Activated CD8-positive, alpha-beta T cell treated with anti-CD3 and anti-CD28 coated beads for 36 hours (primary cell): ENCODE measurements around the gene F8A1. TPM values are rescaled to one million over a fixed set of nuclear protein-coding genes. Genes with fewer than 3 reads are reported as not detected.
A peak's percentile ranks its signal among the peaks of the same experiment; 100 is the strongest.
"Not testable (repeated sequence)": the region's sequence is repeated elsewhere in the genome, so short reads cannot be mapped to it uniquely, and the experiment has no call there.

ENCODE experiments used
- ATAC-seq: fragments of 200-7000 bp; cut with Tn5 transposase; one replicate; pipeline ENCODE4 v1.10.0; 2021; ENCODE audit warnings: mild to moderate bottlenecking, moderate library complexity
- CTCF ChIA-PET: fragments of 350-600 bp; sonication (Branson Sonifier 250); formaldehyde crosslinking; loops from one replicate; lab custom pipeline; 2021; ENCODE audit warnings: antibody characterized with exemption; lab: Charles Lee
- POLR2A ChIA-PET: fragments of 350-600 bp; sonication (Branson Sonifier 250); formaldehyde crosslinking; loops from one replicate; lab custom pipeline; 2021; ENCODE audit warnings: antibody characterized with exemption; lab: Charles Lee
- DNase-seq: peaks from one replicate; pipeline ENCODE4 v3.0.0-alpha.2; 2020
- H3K27ac Mint-ChIP-seq: one replicate; pipeline ENCODE4 v1.8.0; 2021; ENCODE audit warnings: mild to moderate bottlenecking, mixed read lengths
- H3K27me3 Mint-ChIP-seq: one replicate; pipeline ENCODE4 v1.8.0; 2021; ENCODE audit warnings: mixed read lengths
- H3K36me3 Mint-ChIP-seq: one replicate; pipeline ENCODE4 v1.8.0; 2021; ENCODE audit warnings: low read depth, mixed read lengths
- H3K4me1 Mint-ChIP-seq: one replicate; pipeline ENCODE4 v1.8.0; 2021; ENCODE audit warnings: low read depth, mixed read lengths
- H3K4me3 Mint-ChIP-seq: one replicate; pipeline ENCODE4 v1.8.0; 2021; ENCODE audit warnings: mild to moderate bottlenecking, moderate library complexity, mixed read lengths
- H3K9me3 Mint-ChIP-seq: one replicate; pipeline ENCODE4 v1.8.0; 2021; ENCODE audit warnings: mixed read lengths
- CTCF ChIP-seq: fragments of 200-600 bp; IDR thresholded peaks from one replicate; pipeline ENCODE4 v1.8.0; 2022; ENCODE audit warnings: antibody characterized with exemption, mild to moderate bottlenecking
- intact Hi-C: fragments of 100-400 bp; cut with micrococcal nuclease; formaldehyde crosslinking; loops from one replicate; pipeline ENCODE4 v1.10.0; 2022
- total RNA-seq, 2 experiments: library from RNA; stranded (reverse); gene quantifications; one replicate each; pipeline ENCODE4 v1.2.3, GENCODE V29; 2021

F8A1 gene
- 10 to 100 TPM; 38.2 to 40.6 TPM for total RNA-seq

- peak; percentile 64 for ATAC-seq
- H3K4me3 Mint-ChIP-seq, H3K4me1 Mint-ChIP-seq, DNase-seq, H3K27me3 Mint-ChIP-seq, CTCF ChIA-PET, H3K27ac Mint-ChIP-seq, POLR2A ChIA-PET, intact Hi-C loops, H3K36me3 Mint-ChIP-seq, H3K9me3 Mint-ChIP-seq: not testable (repeated sequence)
Observed at GRCh38 chrX:154886069-154886788, at the start of gene F8A1. Gene F8A1, plus strand, starts transcription at chrX:154886355. Its CDS starts 20 bp downstream, at chrX:154886375.

GRCh38 chrX:154840856-154841255 is 45.3 kb upstream of the F8A1 start:
- Mint-ChIP-seq H3K4me1 (peaks cover 3% of the 10 kb centered on the region), H3K27me3 (no peaks in the 10 kb centered on the region), H3K4me3 (no peak overlapping the region), H3K27ac (no peak overlapping the region), H3K36me3 (no peaks in the 10 kb centered on the region), H3K9me3 (no peaks in the 10 kb centered on the region)
- ChIA-PET CTCF (interaction anchor here (0.6 to 2.2 kb wide), 8 partner anchors 10 to 92 kb away, joined by 3 to 8 read pairs (median 4); partner anchors contain the start of genes DKC1 and GAB3), POLR2A (no interaction called here)
- ATAC-seq (peak; percentile 70), DNase-seq (no peak)
- TF ChIP-seq CTCF, result peak; percentile 64
- intact Hi-C loops, result no loop called here

GRCh38 chrX:154850957-154851611 is 35.1 kb upstream of the F8A1 start:
- Mint-ChIP-seq H3K4me3 (no peak overlapping the region), H3K27ac (no peak overlapping the region), H3K27me3 (no peaks in the 10 kb centered on the region), H3K4me1 (no peaks in the 10 kb centered on the region), H3K9me3 (no peaks in the 10 kb centered on the region), H3K36me3 (no peaks in the 10 kb centered on the region)
- ChIA-PET CTCF (no interaction called here), POLR2A (no interaction called here)
- ATAC-seq (no peak), DNase-seq (no peak)
- intact Hi-C loops, result no loop called here
- no peak for TF ChIP-seq CTCF

- no peaks in the 10 kb centered on the region for H3K4me1 Mint-ChIP-seq
- ATAC-seq, result no peak
- ChIA-PET POLR2A (no interaction called here), CTCF (no interaction called here)
- H3K27me3 Mint-ChIP-seq, result no peaks in the 10 kb centered on the region
- DNase-seq, result no peak
- no peaks in the 10 kb centered on the region for H3K36me3 Mint-ChIP-seq
- no peak overlapping the region for H3K4me3 Mint-ChIP-seq
- intact Hi-C loops, result no loop called here
- H3K27ac Mint-ChIP-seq, result no peak overlapping the region
- no peak for TF ChIP-seq CTCF
- H3K9me3 Mint-ChIP-seq, result no peaks in the 10 kb centered on the region
Observed at GRCh38 chrX:154855256-154855655, 30.9 kb upstream of the F8A1 start.

- H3K36me3 Mint-ChIP-seq, H3K4me1 Mint-ChIP-seq, ATAC-seq, H3K27me3 Mint-ChIP-seq, H3K27ac Mint-ChIP-seq, POLR2A ChIA-PET, H3K4me3 Mint-ChIP-seq, DNase-seq, CTCF ChIA-PET, intact Hi-C loops: not testable (repeated sequence)
- peaks cover 11% of the 10 kb centered on the region for H3K9me3 Mint-ChIP-seq
Observed at GRCh38 chrX:154868522-154868921, 17.6 kb upstream of the F8A1 start.

- ATAC-seq (no peak), DNase-seq (no peak)
- CTCF ChIA-PET, result no interaction called here
- no peak for TF ChIP-seq CTCF
- POLR2A ChIA-PET, result no interaction called here
- H3K27ac Mint-ChIP-seq, result no peak overlapping the region
- H3K4me1 Mint-ChIP-seq, result no peaks in the 10 kb centered on the region
- intact Hi-C loops, result no loop called here
- H3K36me3 Mint-ChIP-seq, result no peaks in the 10 kb centered on the region
- peaks cover 6% of the 10 kb centered on the region for H3K9me3 Mint-ChIP-seq
- no peaks in the 10 kb centered on the region for H3K27me3 Mint-ChIP-seq
- no peak overlapping the region for H3K4me3 Mint-ChIP-seq
Observed at GRCh38 chrX:154873329-154873728, 12.8 kb upstream of the F8A1 start.

GRCh38 chrX:154884069-154884468 is 2.1 kb upstream of the F8A1 start:
- H3K9me3 Mint-ChIP-seq, H3K27ac Mint-ChIP-seq, DNase-seq, H3K4me1 Mint-ChIP-seq, H3K4me3 Mint-ChIP-seq, H3K36me3 Mint-ChIP-seq, POLR2A ChIA-PET, H3K27me3 Mint-ChIP-seq, intact Hi-C loops, CTCF ChIA-PET: not testable (repeated sequence)
- ATAC-seq, result peak; percentile 43

GRCh38 chrX:154885057-154885456 is 1.1 kb upstream of the F8A1 start:
- CTCF ChIA-PET, POLR2A ChIA-PET, H3K9me3 Mint-ChIP-seq, DNase-seq, H3K36me3 Mint-ChIP-seq, H3K27me3 Mint-ChIP-seq, intact Hi-C loops, H3K4me3 Mint-ChIP-seq, H3K4me1 Mint-ChIP-seq, H3K27ac Mint-ChIP-seq, ATAC-seq: not testable (repeated sequence)
